M059J (cell line): Measurements from ENCODE around the gene TBC1D14. TPM values are rescaled to one million over a fixed set of nuclear protein-coding genes. Genes with fewer than 3 reads are reported as not detected.
A peak's percentile ranks its signal among the peaks of the same experiment; 100 is the strongest.

Experiments
- DNase-seq: peaks from one replicate; pipeline ENCODE4 v3.0.0-alpha.2; 2012; ENCODE audit warnings: low read depth
- total RNA-seq: library from RNA; depleted of rRNA; stranded (reverse); fragments of >200 nt; shearing (Covaris generic); gene quantifications from 2 replicates; pipeline ENCODE4 v1.2.3, GENCODE V29; 2014

Gene TBC1D14
- total RNA-seq, 1 experiment from 2014 or later = 22.4 TPM

DNA sequence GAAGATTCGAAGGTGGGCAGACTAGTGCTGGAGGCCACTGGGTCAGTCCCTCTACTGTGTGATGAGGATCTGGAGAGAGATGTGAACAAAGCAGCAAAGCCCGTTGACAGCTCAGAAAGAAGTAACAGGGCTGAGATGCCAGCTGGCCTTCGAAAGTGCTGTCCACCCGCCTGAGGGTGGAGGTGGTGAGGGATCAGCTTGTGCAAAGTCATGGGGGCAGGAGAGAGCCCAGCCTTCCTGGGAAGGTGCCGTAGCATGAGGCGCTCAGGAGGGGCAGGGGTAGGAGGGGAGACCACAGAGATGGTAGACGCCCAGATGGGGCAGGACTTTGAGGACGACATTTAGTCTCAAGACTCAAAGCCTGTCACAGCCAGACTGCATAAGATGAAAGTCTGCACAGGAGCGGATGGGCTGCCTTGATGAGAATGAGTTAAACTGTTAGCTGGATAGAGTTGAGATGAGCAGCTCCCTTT, 19.7 kb downstream of the TBC1D14 start:
- no peak for DNase-seq

DNA sequence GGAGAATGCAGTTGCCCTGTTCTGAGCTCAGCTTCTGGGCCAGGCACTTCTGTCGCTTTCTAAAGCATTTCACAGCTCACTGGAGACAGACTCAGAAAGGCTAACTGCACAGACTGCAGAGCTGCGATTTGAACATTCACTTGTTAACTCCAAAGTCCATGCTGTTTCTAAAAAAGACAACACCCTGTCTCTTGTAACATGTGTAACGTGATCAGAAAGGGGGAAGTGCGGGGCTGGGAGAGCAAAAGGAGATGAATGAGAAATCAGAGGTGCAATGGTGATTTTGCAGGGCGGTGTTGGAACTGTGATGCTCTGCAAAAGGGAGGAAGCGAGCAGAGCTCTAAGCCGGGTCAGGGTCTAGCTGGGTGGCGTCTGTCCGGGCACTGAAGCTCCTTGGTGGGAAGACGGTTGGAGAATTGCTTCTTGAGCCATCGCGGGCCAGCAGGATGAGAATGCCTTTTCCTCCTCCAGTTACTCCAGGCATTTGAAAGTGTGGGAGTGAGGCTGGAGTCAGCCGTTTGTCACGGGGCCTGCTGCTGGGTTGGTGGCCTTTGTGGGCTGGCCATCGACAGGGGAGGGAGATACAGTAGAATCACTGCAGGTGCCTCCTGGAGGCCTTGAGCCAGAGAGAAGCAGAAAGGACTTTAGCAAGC, 20.3 kb downstream of the TBC1D14 start:
- DNase-seq = no peak

DNA sequence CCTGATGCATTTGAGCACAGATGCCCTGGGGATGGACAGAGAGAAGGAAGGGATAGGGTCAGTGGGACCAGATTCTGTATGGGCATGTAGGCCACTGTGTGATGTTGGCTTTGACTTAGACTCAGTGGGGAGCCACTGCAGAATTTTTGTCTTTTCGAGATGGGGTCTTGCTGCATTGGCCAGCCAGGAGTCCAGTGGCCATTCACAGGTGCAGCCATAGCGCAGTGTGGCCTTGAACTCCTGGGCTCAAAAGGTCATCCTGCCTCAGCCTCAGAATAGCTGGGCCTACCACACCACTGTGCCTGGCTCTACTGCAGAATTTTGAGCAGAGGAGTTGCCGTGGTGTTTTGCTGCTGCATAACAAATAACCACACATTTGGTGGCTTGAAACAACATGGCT, 22.8 kb downstream of the TBC1D14 start:
- DNase-seq = no peak

DNA sequence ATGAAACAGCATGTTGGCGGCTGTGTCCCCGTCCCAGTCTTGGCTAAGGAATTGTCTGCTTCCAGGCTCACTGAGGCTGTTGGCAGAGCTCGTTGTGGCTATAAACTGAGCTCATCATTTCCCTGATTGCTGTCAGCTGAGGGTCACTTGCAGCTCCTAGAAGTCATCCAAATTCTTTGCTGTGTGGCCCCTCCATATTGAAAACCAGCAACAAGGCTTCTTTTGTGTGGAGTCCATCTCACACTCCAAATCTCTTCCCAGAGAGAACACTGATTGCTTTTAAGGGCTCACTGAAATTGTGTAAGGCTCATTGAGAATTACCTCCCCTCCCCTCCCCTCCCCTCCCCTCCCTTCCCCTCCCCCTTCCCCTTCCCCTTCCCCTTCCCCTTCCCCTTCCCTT, 23.3 kb downstream of the TBC1D14 start:
- no peak for DNase-seq

DNA sequence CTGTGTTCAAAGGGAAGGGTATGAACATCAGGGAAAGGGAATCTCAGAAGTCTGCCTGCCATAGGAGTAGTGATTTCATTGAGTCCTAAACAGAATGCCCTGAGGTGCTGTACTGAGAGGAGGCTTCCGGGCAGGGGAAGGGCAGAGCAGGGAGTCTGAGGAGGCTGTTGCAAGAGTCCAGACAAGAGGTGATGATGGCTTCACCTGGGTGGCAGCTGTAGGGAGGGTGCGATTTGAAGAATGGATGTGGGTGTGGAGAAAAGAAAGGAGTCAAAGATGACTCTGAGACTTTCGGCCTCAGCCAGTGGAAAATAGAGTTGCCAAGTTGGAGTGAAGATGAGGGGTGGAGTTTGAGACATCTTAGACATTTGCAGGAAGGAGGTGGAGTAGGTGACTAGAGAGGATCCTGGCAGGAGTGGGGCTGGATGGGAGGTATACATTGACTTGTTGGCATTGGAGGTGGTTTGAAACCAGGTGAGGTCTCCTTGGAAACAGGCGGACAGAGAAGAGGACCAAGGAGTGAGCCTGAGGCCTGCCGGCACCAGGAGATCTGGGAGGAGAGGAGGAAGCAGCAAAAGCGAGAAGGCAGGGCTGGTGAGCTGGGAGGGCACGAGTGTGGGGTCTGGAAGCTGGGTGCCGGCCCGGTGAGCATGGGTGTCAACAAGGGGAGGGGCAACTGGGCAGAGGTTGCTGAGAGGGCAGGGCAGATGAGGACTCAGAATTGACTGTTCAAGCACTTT, 24.2 kb downstream of the TBC1D14 start:
- no peak for DNase-seq

DNA sequence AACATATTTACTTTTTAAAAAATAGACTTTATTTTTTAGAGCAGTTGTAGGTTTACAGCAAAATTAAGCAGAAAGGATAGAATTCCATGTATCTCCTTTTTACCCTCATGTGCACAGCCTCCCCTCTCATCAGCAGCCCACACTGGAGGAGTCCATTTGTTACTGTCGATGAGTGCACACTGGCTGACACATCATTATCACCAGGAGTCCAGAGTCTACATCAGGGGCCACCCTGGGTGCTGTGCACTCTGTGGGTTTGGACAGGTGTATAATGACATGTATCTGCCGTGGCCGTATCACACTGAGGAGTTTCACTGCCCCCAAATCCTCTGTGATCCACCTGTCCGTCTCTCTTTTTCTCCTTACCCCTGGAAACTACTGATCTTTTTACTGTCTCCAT, 26.3 kb downstream of the TBC1D14 start:
- DNase-seq = no peak

DNA sequence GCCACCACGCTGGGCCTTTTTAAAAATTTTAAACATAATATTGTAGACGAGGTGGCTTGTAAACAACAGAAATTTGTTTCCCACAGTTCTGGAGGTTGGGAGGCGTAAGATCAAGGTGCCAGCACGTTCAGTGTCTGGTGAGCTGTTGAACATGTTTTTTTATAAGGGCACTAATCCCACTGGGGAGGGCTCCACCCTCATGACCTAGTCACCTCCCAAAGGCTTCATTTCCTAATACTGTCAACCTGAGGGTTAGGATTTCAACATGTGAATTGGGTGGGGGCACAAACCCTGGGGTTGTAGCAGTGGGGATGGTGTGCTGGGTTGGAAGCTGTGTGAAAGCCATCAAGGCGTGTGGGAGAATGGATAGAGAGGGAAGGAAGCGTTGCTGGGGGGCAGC, 27.6 kb downstream of the TBC1D14 start:
- no peak for DNase-seq

DNA sequence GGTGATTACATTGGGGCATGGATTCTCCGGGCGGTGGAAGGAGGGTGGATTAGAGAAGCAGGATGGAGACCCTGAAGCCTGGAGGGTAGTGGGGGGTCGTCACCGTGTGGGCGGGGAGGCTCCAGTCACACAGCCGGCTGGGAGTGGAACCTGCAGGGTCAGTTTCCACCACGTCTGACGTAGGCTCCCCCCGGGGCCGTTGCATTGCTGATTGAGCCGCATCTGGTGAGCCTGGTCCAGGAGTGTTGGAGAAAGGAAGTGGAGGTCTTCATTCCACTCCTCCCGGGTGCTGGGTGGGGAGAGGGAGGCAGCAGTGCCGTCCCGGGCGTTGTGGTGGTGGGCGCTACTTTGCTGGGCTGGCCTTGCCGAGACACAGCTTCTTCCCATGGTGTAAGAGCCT, 28.1 kb downstream of the TBC1D14 start:
- no peak for DNase-seq

DNA sequence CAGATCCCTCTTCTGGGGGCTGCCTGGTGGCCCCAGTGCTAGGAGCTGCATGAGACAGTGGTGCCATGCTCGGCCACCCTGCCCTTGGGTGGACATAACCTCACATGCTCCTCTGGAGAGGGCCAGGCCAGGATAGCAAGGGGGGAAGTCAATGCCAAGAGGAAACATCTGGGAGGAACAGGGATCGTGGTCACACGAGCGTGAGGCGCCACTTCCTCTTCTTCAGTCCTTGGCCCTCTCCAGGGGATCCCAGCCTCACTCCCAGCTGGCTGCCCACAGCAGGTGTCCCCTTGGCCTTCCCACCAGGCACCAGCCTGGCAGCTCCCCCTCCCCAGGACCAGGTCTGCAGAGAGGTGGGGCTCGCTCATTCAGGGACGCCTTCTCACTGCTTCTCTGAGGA, 28.6 kb downstream of the TBC1D14 start:
- peak; percentile 21 for DNase-seq

DNA sequence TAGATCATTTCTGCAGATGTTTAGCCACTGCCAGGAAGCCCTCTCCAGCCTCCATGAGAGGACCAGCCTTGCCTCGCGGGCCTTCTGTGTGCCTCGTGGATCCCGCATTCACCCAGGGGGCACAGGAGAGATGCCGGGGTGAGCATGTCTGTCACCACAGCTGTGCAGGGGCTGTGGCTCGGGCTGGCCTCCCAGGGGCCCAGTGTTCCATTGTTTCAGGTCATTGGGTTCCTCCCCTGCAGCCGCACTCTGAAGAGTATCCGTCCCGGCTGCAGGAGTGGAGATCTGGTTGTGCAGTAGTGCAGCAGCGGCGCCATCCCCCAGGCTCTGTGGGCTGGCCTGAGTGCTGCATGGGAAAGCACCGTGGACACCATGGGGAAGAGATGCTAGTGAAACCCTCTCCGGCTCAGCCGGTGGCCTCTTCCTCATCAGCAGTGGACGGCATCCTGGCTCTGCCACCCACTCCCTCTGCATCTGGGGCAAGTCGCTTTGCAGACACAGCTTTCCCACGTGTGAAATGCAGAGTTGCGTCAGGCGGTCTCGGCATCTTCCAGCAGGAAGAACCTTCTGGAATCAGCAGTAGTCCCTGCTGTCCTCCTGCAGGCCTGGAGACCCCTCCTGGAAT, 29.1 kb downstream of the TBC1D14 start:
- DNase-seq = no peak

DNA sequence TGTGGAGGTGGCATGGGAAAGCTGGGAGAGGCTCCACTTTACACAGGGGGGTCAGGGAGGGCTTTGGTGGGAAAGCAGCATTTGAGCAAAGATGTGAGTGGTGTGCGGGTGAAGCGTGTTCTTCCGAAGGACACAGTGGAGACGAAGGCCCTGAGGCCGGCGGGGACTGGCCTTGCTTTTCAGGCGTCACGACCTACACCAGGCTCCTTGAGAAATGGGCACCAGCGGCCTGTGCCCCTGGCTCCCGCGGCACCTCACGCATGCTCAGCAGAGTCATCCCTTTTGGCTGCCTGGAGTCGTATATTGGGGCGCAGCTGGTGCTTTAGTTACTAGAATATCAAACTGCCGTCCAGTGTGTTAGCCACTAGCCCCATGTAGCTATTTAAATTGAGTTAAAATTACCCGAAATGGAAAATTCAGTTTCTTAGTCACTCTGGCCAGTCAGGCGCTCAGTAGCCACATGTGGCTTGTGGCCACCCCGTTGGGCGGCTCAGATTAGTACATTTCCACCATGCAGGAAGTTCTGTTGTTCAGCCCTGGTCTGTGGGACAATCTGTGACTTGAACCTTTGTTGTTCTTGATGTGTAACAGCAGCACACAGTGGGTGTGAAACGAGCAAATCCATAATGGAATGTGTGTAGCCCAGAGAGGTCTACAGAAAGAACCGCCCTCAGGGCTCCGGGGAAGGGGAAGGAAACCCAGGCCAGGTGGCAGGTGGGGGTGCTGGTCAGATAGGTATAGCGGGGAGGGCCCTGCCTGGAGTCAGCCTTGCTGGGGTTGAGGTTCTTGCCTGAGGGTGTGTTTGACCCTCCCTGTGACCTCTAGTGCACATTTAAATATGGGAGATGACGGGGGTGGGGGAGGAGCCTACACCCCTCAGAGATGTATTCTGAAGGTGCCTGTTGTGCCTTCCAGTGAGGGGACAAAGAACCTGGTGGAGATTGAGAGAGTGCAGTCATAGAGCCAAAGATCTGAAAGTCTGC, 30.4 kb downstream of the TBC1D14 start:
- peak; percentile 9 for DNase-seq

DNA sequence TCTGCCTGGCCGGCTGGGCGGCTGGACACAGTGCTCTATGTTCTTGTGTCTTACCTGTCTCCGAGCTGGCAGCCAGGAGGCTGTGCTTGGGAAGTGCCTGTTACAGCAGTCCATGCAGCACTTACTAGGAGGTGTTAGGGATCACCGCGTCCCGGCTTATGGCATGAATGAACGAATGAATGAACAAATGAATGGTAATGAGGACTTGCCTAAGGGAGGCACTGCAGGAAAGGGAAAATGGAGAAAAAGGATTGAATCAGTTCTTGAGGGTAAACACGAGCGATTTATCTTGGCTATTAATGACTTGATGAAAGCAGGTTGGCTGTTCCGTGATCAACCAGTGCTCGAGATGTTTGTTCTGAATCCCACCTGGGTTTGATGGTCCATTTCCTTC, 31.1 kb downstream of the TBC1D14 start:
- no peak for DNase-seq

DNA sequence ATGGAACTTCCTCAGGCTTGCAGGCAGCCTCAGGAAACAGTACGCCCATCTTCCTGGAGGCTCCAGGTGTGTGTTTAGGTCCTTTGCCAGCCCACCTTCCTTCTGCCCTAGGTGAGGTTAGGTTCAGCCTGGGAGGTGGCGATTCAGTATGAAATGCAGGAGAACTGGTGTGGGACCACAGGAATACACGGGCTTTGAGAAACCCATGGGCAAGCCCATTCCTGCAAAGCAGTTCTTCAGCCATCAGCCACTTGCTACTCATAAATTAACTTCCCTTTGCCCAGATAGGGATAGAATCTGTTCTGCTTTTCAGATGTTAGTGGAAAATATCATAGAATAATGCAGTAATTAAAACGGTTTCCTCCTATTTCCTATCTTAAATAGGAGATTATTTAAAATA, 32.2 kb downstream of the TBC1D14 start:
- DNase-seq = no peak

DNA sequence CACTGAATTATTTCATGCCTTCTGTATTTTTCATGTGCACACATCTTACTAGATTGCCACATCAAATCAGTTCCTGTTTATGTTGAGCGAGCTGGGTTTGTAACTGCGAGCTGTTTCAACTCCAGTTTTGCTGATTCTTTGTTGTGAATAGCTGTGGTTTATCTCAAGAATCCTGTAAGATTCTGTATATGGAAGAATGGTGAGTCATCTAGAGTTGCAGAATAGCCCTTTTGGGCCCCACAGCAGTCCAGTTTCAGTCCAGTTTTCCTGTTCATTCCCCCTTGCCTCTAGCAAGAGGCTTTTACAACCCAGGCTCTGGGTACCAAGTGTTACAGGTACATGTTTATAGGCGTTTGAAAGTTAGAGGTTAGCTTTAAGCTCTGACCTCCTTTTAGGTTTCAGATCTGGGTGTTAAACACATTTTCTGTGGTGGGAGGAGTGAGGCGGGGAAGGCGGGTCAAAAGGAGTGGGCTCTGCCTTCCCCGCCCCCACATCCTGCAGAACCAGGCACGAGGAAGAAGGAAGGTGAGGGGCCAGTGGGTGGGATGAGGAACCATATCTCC, 32.7 kb downstream of the TBC1D14 start:
- DNase-seq = peak; percentile 93

DNA sequence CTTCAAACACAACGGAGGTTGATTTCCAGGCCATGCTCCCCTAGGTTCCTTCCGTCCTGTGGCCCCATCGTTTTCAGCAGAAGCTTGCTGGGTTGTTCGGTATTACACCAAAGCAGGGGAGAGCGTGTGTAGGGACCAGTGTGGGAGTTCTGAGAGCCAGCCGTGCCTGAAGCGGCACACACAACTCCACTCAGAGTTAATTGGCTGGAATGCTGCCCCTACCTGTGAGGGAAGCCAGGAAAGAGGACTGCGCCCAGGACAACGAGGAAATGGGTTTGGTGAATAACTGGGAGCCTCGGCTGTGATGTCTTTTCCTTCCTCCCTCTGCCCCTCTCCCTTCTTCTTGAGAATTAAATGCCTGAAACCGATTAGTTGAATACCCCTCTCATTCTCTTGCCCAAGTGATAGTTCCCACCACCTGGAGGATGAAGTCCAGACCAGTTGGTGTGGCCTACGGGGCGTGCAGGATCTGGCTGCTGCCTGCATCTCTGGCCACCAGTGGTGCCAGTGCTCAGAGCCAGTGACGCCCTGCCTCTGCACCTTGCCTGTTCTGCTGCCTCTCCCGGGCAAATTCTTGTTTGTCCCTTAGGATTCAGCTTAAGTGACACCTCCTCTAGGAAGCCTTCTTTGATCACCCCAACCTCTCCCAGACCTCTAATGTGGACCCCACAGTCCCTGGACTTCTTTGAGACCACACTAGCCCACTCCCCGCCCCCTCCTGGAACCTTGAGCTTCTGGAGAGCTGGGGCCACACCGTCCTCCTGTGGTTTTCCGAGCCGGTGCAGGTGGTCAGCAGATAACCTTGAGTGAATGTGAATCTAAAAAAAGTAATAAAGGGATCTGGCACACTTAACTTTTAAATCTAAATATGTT, 33.6 kb downstream of the TBC1D14 start:
- no peak for DNase-seq

DNA sequence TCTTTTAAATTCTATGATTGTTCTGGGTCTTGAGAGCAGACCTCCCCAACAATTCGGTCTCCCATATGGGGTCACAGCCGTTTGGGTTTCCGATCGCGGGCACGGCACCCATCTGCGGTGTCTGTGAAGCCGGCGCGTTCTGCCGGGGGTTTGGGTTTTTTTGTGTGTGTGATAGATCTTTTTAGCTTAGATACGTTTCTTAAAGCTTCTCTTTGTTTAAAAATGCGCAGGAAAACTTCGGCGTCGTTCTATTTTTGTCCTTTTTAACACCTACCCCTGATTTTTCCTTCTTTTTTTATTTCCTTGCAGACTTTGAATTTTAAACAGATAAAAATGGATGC, 34.2 kb downstream of the TBC1D14 start:
- DNase-seq = no peak

DNA sequence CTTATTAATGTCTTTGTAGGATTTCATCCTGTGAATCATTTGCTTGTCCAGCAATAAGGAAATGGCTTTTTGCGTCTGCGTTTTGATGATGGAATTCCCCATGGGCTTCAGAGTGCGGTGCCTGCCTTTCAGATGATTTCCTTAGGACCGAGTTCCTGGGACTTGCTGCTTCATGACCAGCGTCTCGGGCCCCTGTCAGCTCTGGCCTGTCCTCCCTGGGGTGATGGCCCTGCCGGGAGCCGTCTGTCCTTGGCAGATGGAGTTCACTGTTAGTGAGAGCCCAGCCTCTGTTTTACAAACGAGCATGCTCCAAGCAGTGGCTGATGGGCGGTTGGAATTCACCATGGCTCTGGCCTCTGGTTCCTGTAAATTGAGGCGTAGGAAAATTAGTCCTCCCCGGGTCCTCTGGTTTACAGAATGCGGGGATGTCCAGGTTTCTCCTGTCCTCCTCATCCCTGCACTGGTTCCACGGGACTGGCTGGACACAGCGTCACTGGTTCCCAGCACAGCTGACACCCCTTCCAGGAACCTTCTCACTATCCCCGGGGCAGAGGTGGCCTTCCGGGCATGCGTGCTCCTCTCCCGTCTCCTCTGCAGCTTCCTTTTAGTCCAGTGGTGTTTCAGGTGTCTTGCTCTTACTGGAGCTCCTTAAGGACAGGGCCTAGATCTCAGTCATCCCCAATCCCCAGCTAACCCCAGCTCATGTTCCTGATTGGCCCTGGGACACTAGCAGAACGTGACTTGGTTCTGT, 34.9 kb downstream of the TBC1D14 start:
- no peak for DNase-seq

DNA sequence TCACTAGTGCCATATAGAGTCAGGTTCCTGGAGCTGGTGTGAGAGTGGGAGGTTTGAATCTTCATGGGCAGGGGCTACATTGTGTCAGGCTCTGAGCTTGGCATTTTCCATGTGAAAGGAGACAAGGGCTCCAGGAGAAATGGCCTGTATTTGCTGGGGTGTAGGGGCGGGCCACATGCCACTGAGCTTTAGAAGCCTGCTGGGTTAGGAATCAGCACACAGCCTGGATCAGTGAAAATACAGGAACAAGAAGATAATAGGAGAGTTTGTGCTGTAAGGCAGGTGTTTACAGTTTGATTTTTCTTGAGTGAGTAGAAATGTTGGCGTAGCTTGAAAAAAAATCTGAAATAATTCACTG, 35.4 kb downstream of the TBC1D14 start:
- DNase-seq = no peak

DNA sequence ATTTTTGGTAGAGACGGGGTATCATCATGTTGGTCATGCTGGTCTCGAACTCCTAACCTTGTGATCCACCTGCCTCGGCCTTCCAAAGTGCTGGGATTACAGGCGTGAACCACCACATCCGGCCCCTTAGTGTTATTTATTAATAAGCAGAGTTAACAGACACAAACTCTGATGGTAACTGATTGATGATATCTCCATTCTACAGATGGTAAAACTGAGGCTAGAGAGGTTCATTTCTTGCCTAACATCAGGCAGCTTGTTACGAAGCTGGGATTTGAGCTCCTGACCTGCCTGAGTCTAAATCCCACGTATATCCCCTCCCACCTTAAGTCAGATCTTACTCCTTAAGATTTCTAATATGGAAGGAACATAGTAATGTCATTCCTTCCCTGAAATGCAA, 36.9 kb downstream of the TBC1D14 start:
- no peak for DNase-seq

DNA sequence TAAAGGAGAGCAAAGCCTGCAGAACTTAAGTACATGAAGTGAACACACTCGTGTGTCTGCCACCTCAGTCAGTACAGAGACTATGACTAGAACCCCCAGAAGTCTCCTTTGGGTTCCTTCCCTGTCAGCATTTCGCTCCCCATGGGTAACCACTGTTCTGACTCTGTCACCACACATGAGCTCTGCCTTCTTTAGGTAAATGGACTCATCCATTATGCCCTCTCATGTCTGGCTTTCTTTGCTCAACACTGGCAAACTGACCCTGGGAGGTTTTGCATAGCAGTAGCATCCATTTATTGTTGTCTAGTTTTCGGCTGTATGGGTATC, 38.5 kb downstream of the TBC1D14 start:
- no peak for DNase-seq
